HEK293T (cell line): ENCODE results near the gene RANBP9.

Experiments
- CTCF ChIA-PET: fragments of 350-600 bp; formaldehyde crosslinking; extraction: SDS; loops from one replicate; lab custom pipeline; 2021; ENCODE audit warnings: antibody characterized with exemption, inconsistent platforms; lab: Yijun Ruan, JAX
- POLR2A ChIA-PET: fragments of 350-600 bp; formaldehyde crosslinking; extraction: SDS; loops from one replicate; lab custom pipeline; 2020; ENCODE audit warnings: antibody characterized with exemption, inconsistent platforms; lab: Yijun Ruan, JAX
- DNase-seq: peaks from one replicate; pipeline ENCODE4 v3.0.0; 2012; ENCODE audit warnings: mixed read lengths; ENCODE audit errors: extremely low spot score
- ARNT ChIP-seq: fragments of 450-650 bp; IDR thresholded peaks from 2 replicates; pipeline ENCODE4 v1.6.1; 2017; ENCODE audit warnings: mild to moderate bottlenecking
- BHLHE40 ChIP-seq: fragments of 450-650 bp; IDR thresholded peaks from 2 replicates; pipeline ENCODE4 v1.6.1; 2016; ENCODE audit warnings: mild to moderate bottlenecking, moderate library complexity, borderline replicate concordance
- CTBP1 ChIP-seq: fragments of 450-650 bp; IDR thresholded peaks from 2 replicates; pipeline ENCODE4 v1.6.1; 2016; ENCODE audit warnings: borderline replicate concordance
- ELF4 ChIP-seq: fragments of 450-650 bp; IDR thresholded peaks from 2 replicates; pipeline ENCODE4 v1.6.1; 2017; ENCODE audit warnings: antibody characterized with exemption
- FOXA1 ChIP-seq: fragments of 450-650 bp; IDR thresholded peaks from 2 replicates; pipeline ENCODE4 v1.6.1; 2016; ENCODE audit warnings: mild to moderate bottlenecking
- FOXK2 ChIP-seq: fragments of 450-650 bp; IDR thresholded peaks from 2 replicates; pipeline ENCODE4 v1.6.1; 2016; ENCODE audit warnings: mild to moderate bottlenecking
- FOXM1 ChIP-seq: fragments of 450-650 bp; IDR thresholded peaks from 2 replicates; pipeline ENCODE4 v1.6.1; 2017; ENCODE audit warnings: mild to moderate bottlenecking, borderline replicate concordance
- HDGF ChIP-seq: fragments of 450-650 bp; IDR thresholded peaks from 2 replicates; pipeline ENCODE4 v1.6.1; 2017; ENCODE audit warnings: antibody characterized with exemption, borderline replicate concordance
- L3MBTL2 ChIP-seq: fragments of 450-650 bp; conservative IDR thresholded peaks from 2 replicates; pipeline ENCODE4 v1.6.1; 2016; ENCODE audit warnings: mild to moderate bottlenecking
- LEF1 ChIP-seq: fragments of 450-650 bp; IDR thresholded peaks from 2 replicates; pipeline ENCODE4 v1.6.1; 2017; ENCODE audit warnings: mild to moderate bottlenecking, borderline replicate concordance
- NFRKB ChIP-seq: fragments of 450-650 bp; IDR thresholded peaks from 2 replicates; pipeline ENCODE4 v1.6.1; 2016; ENCODE audit warnings: mild to moderate bottlenecking, moderate library complexity
- PKNOX1 ChIP-seq: fragments of 450-650 bp; IDR thresholded peaks from 2 replicates; pipeline ENCODE4 v1.6.1; 2016
- SP1 ChIP-seq: fragments of 450-650 bp; IDR thresholded peaks from 2 replicates; pipeline ENCODE4 v1.6.1; 2017
- SUZ12 ChIP-seq: fragments of 450-650 bp; IDR thresholded peaks from 2 replicates; pipeline ENCODE4 v1.6.1; 2016; ENCODE audit warnings: mild to moderate bottlenecking
- TARDBP ChIP-seq: fragments of 450-650 bp; IDR thresholded peaks from 2 replicates; pipeline ENCODE4 v1.6.1; 2016
- ZNF384 ChIP-seq: fragments of 450-650 bp; IDR thresholded peaks from 2 replicates; pipeline ENCODE4 v1.6.1; 2016

The RANBP9 gene

GRCh38 chr6:13711733-13712598 is at the start of gene RANBP9:
TSS of gene RANBP9 (minus strand) at chr6:13711835. CDS start at chr6:13711505, 330 bp downstream.
- ChIA-PET POLR2A (interaction anchor here (0.7 to 3.4 kb wide), 7 partner anchors 12 to 150 kb away, joined by 3 to 27 read pairs (median 4); partner anchors contain the start of gene NOL7), CTCF (interaction anchor here (1.1 kb wide), 1 partner anchor 137 kb away, joined by 3 read pairs; no protein-coding TSS in a partner anchor)

GRCh38 chr6:13760307-13761304 is 49.0 kb upstream of the RANBP9 start:
- DNase-seq: no peak
- CTCF ChIA-PET: no interaction called here
- POLR2A ChIA-PET: no interaction called here
- no peak for TF ChIP-seq PKNOX1
- TF ChIP-seq LEF1: no peak
- no peak for TF ChIP-seq SP1
- no peak for TF ChIP-seq CTBP1
- TF ChIP-seq BHLHE40: no peak
- no peak for TF ChIP-seq L3MBTL2
- TF ChIP-seq SUZ12: no peak
- TF ChIP-seq FOXA1: no peak
- no peak for TF ChIP-seq NFRKB
- no peak for TF ChIP-seq FOXK2
- no peak for TF ChIP-seq HDGF
- no peak for TF ChIP-seq FOXM1
- TF ChIP-seq ELF4: no peak
- TF ChIP-seq TARDBP: no peak
- no peak for TF ChIP-seq ARNT
- no peak for TF ChIP-seq ZNF384

More at GRCh38 chr6:13711733-13712598, at the start of gene RANBP9:
- DNase-seq: peak; percentile 84
- no peak for TF ChIP-seq ZNF384
- no peak for TF ChIP-seq FOXK2
- TF ChIP-seq PKNOX1: no peak
- no peak for TF ChIP-seq NFRKB
- TF ChIP-seq L3MBTL2: peak; percentile 53; the same call in 1 of the 2 replicates
- TF ChIP-seq HDGF: no peak
- peak; percentile 43; the same call in 1 of the 2 replicates for TF ChIP-seq CTBP1
- peak; percentile 57; the same call in 1 of the 2 replicates for TF ChIP-seq FOXM1

GRCh38 chr6:13759025-13759424 is 47.4 kb upstream of the RANBP9 start:
- ChIA-PET CTCF (no interaction called here), POLR2A (no interaction called here)
- DNase-seq: no peak
- TF ChIP-seq ARNT (no peak), CTBP1 (no peak), TARDBP (no peak), FOXA1 (no peak), HDGF (no peak), PKNOX1 (no peak), SP1 (no peak), FOXM1 (no peak), SUZ12 (no peak), FOXK2 (no peak), ZNF384 (no peak), BHLHE40 (no peak), L3MBTL2 (no peak), NFRKB (no peak), LEF1 (no peak), ELF4 (no peak)

GRCh38 chr6:13754644-13755043 is 43.0 kb upstream of the RANBP9 start:
- ChIA-PET POLR2A (no interaction called here), CTCF (no interaction called here)
- no peak for TF ChIP-seq CTBP1
- TF ChIP-seq FOXM1: no peak
- no peak for TF ChIP-seq SUZ12
- TF ChIP-seq ARNT: no peak
- TF ChIP-seq BHLHE40: no peak
- TF ChIP-seq TARDBP: no peak
- no peak for TF ChIP-seq SP1
- TF ChIP-seq ZNF384: no peak
- DNase-seq: no peak

- TF ChIP-seq BHLHE40: no peak
- no peak for TF ChIP-seq ZNF384
- no peak for TF ChIP-seq NFRKB
- no peak for TF ChIP-seq CTBP1
- TF ChIP-seq LEF1: no peak
- no peak for TF ChIP-seq FOXM1
- no peak for TF ChIP-seq SP1
- no peak for TF ChIP-seq ELF4
- TF ChIP-seq TARDBP: no peak
- no peak for TF ChIP-seq HDGF
- no peak for TF ChIP-seq PKNOX1
- TF ChIP-seq L3MBTL2: no peak
- TF ChIP-seq FOXK2: no peak
- TF ChIP-seq ARNT: no peak
- TF ChIP-seq SUZ12: no peak
- no peak for TF ChIP-seq FOXA1
- no peak for DNase-seq
- ChIA-PET CTCF (no interaction called here), POLR2A (no interaction called here)
Observed at GRCh38 chr6:13743736-13744127, 32.1 kb upstream of the RANBP9 start.
